Activated naive CD8-positive, alpha-beta T cell (primary cell): ENCODE data around the gene RSPH6A.

Source experiments
- H3K27ac Mint-ChIP-seq: one replicate; pipeline ENCODE4 v1.8.0; 2021; ENCODE audit warnings: mixed read lengths
- H3K27me3 Mint-ChIP-seq: one replicate; pipeline ENCODE4 v1.8.0; 2021; ENCODE audit warnings: mixed read lengths
- H3K36me3 Mint-ChIP-seq: one replicate; pipeline ENCODE4 v1.8.0; 2021; ENCODE audit warnings: mixed read lengths
- H3K4me1 Mint-ChIP-seq: one replicate; pipeline ENCODE4 v1.8.0; 2021; ENCODE audit warnings: low read depth, mixed read lengths
- H3K4me3 Mint-ChIP-seq: one replicate; pipeline ENCODE4 v1.8.0; 2021; ENCODE audit warnings: mild to moderate bottlenecking, mixed read lengths
- H3K9me3 Mint-ChIP-seq: one replicate; pipeline ENCODE4 v1.8.0; 2021; ENCODE audit warnings: low read depth, mixed read lengths

Gene RSPH6A

GRCh38 chr19:45771311-45771933 is 43.7 kb downstream of the RSPH6A start:
- H3K9me3 Mint-ChIP-seq, result no peaks in the 10 kb centered on the region
- no peak overlapping the region for H3K27ac Mint-ChIP-seq
- H3K4me1 Mint-ChIP-seq, result peaks cover 6% of the 10 kb centered on the region
- peak overlapping the region; percentile 40 for H3K4me3 Mint-ChIP-seq
- no peaks in the 10 kb centered on the region for H3K36me3 Mint-ChIP-seq
- no peaks in the 10 kb centered on the region for H3K27me3 Mint-ChIP-seq

- H3K27me3 Mint-ChIP-seq, result no peaks in the 10 kb centered on the region
- peak overlapping the region; percentile 83 for H3K4me3 Mint-ChIP-seq
- H3K4me1 Mint-ChIP-seq, result peaks cover 6% of the 10 kb centered on the region
- no peaks in the 10 kb centered on the region for H3K36me3 Mint-ChIP-seq
- H3K9me3 Mint-ChIP-seq, result no peaks in the 10 kb centered on the region
- H3K27ac Mint-ChIP-seq, result no peak overlapping the region
Measured at GRCh38 chr19:45770192-45771101, 44.7 kb downstream of the RSPH6A start.

- Mint-ChIP-seq H3K4me1 (peaks cover 6% of the 10 kb centered on the region), H3K4me3 (peak overlapping the region; percentile 83), H3K27ac (peak overlapping the region; percentile 41), H3K27me3 (peaks cover 1% of the 10 kb centered on the region), H3K36me3 (no peaks in the 10 kb centered on the region), H3K9me3 (no peaks in the 10 kb centered on the region)
Measured at GRCh38 chr19:45769821-45770191, 45.3 kb downstream of the RSPH6A start.

GRCh38 chr19:45768984-45769782 is 45.9 kb downstream of the RSPH6A start, which contains the start of gene SIX5:
TSS of gene SIX5 (minus strand) at chr19:45769252. CDS start at chr19:45768844, 408 bp downstream.
- peaks cover 2% of the 10 kb centered on the region for H3K27me3 Mint-ChIP-seq
- H3K4me3 Mint-ChIP-seq, result peak within 1 kb of the TSS; percentile 83
- H3K9me3 Mint-ChIP-seq, result no peaks in the 10 kb centered on the region
- peak within 1 kb of the TSS; percentile 41 for H3K27ac Mint-ChIP-seq
- peaks cover 6% of the 10 kb centered on the region for H3K4me1 Mint-ChIP-seq
- H3K36me3 Mint-ChIP-seq, result no peaks in the 10 kb centered on the region

- H3K9me3 Mint-ChIP-seq, result no peaks in the 10 kb centered on the region
- no peak overlapping the region for H3K27ac Mint-ChIP-seq
- H3K27me3 Mint-ChIP-seq, result peaks cover 2% of the 10 kb centered on the region
- no peaks in the 10 kb centered on the region for H3K36me3 Mint-ChIP-seq
- peaks cover 6% of the 10 kb centered on the region for H3K4me1 Mint-ChIP-seq
- peak overlapping the region; percentile 83 for H3K4me3 Mint-ChIP-seq
Measured at GRCh38 chr19:45768655-45768983, 46.5 kb downstream of the RSPH6A start.

GRCh38 chr19:45767881-45768654 is 47.0 kb downstream of the RSPH6A start:
- Mint-ChIP-seq H3K36me3 (no peaks in the 10 kb centered on the region), H3K4me3 (peak overlapping the region; percentile 72), H3K27me3 (peaks cover 2% of the 10 kb centered on the region), H3K4me1 (peaks cover 6% of the 10 kb centered on the region), H3K9me3 (no peaks in the 10 kb centered on the region), H3K27ac (no peak overlapping the region)

GRCh38 chr19:45767410-45767880 is 47.7 kb downstream of the RSPH6A start:
- no peaks in the 10 kb centered on the region for H3K9me3 Mint-ChIP-seq
- no peak overlapping the region for H3K27ac Mint-ChIP-seq
- peak overlapping the region; percentile 53 for H3K4me3 Mint-ChIP-seq
- H3K27me3 Mint-ChIP-seq, result peaks cover 2% of the 10 kb centered on the region
- H3K4me1 Mint-ChIP-seq, result peaks cover 6% of the 10 kb centered on the region
- H3K36me3 Mint-ChIP-seq, result no peaks in the 10 kb centered on the region

- peaks cover 6% of the 10 kb centered on the region for H3K4me1 Mint-ChIP-seq
- peaks cover 2% of the 10 kb centered on the region for H3K27me3 Mint-ChIP-seq
- no peaks in the 10 kb centered on the region for H3K36me3 Mint-ChIP-seq
- peak overlapping the region; percentile 53 for H3K4me3 Mint-ChIP-seq
- H3K27ac Mint-ChIP-seq, result no peak overlapping the region
- no peaks in the 10 kb centered on the region for H3K9me3 Mint-ChIP-seq
Measured at GRCh38 chr19:45766869-45767346, 48.2 kb downstream of the RSPH6A start.

GRCh38 chr19:45766296-45766868 is 48.7 kb downstream of the RSPH6A start:
- Mint-ChIP-seq H3K4me1 (peaks cover 6% of the 10 kb centered on the region), H3K4me3 (no peak overlapping the region), H3K9me3 (no peaks in the 10 kb centered on the region), H3K27ac (no peak overlapping the region), H3K27me3 (peaks cover 2% of the 10 kb centered on the region), H3K36me3 (no peaks in the 10 kb centered on the region)

GRCh38 chr19:45765702-45766295 is 49.3 kb downstream of the RSPH6A start:
- H3K9me3 Mint-ChIP-seq, result no peaks in the 10 kb centered on the region
- no peak overlapping the region for H3K4me3 Mint-ChIP-seq
- H3K36me3 Mint-ChIP-seq, result no peaks in the 10 kb centered on the region
- no peak overlapping the region for H3K27ac Mint-ChIP-seq
- peaks cover 2% of the 10 kb centered on the region for H3K27me3 Mint-ChIP-seq
- peaks cover 6% of the 10 kb centered on the region for H3K4me1 Mint-ChIP-seq

GRCh38 chr19:45764945-45765701 is 50.0 kb downstream of the RSPH6A start:
- no peaks in the 10 kb centered on the region for H3K36me3 Mint-ChIP-seq
- no peak overlapping the region for H3K4me3 Mint-ChIP-seq
- no peaks in the 10 kb centered on the region for H3K9me3 Mint-ChIP-seq
- H3K27me3 Mint-ChIP-seq, result peaks cover 2% of the 10 kb centered on the region
- no peak overlapping the region for H3K27ac Mint-ChIP-seq
- peaks cover 4% of the 10 kb centered on the region for H3K4me1 Mint-ChIP-seq

GRCh38 chr19:45764475-45764874 is 50.6 kb downstream of the RSPH6A start:
- Mint-ChIP-seq H3K27ac (no peak overlapping the region), H3K36me3 (no peaks in the 10 kb centered on the region), H3K27me3 (peaks cover 2% of the 10 kb centered on the region), H3K4me1 (peaks cover 2% of the 10 kb centered on the region), H3K4me3 (no peak overlapping the region), H3K9me3 (no peaks in the 10 kb centered on the region)

- Mint-ChIP-seq H3K4me1 (peaks cover 1% of the 10 kb centered on the region), H3K36me3 (no peaks in the 10 kb centered on the region), H3K9me3 (no peaks in the 10 kb centered on the region), H3K4me3 (no peak overlapping the region), H3K27ac (no peak overlapping the region), H3K27me3 (peaks cover 2% of the 10 kb centered on the region)
Measured at GRCh38 chr19:45763691-45764294, 51.3 kb downstream of the RSPH6A start.
